ENCODE measurements around the gene MPPE1.
"Not testable (repeated sequence)": the region's sequence is repeated elsewhere in the genome, so short reads cannot be mapped to it uniquely, and the experiment has no call there.

The MPPE1 gene

GRCh38 chr18:11882636-11883035 lies 25.5 kb downstream of the MPPE1 start:
- no peak for DNase-seq

- no peak for DNase-seq
Observed at GRCh38 chr18:11880586-11881304, 27.4 kb downstream of the MPPE1 start.

- no peak for DNase-seq
Observed at GRCh38 chr18:11877497-11878135, 30.5 kb downstream of the MPPE1 start.

GRCh38 chr18:11874676-11875075 lies 33.4 kb downstream of the MPPE1 start:
- no peak for DNase-seq

- DNase-seq, result peak; percentile 23
Observed at GRCh38 chr18:11873670-11874340, 34.3 kb downstream of the MPPE1 start.

- peak; percentile 33 for DNase-seq
Observed at GRCh38 chr18:11872479-11873136, 35.5 kb downstream of the MPPE1 start.

- DNase-seq, result no peak
Observed at GRCh38 chr18:11871501-11871900, 36.6 kb downstream of the MPPE1 start.

GRCh38 chr18:11868230-11868629 lies 39.9 kb downstream of the MPPE1 start:
- peak; percentile 2 for DNase-seq

GRCh38 chr18:11866764-11867163 lies 41.4 kb downstream of the MPPE1 start:
- DNase-seq, result peak; percentile 23

GRCh38 chr18:11866329-11866728 lies 41.8 kb downstream of the MPPE1 start:
- no peak for DNase-seq

- DNase-seq, result peak; percentile 32
Observed at GRCh38 chr18:11865071-11865470, 43.0 kb downstream of the MPPE1 start.

GRCh38 chr18:11864471-11864870 lies 43.6 kb downstream of the MPPE1 start:
- peak; percentile 18 for DNase-seq

GRCh38 chr18:11862468-11863137 lies 45.5 kb downstream of the MPPE1 start:
- peak; percentile 3 for DNase-seq

GRCh38 chr18:11861583-11862288 lies 46.4 kb downstream of the MPPE1 start:
- no peak for DNase-seq

GRCh38 chr18:11860594-11861450 lies 47.3 kb downstream of the MPPE1 start:
- no peak for DNase-seq

GRCh38 chr18:11859903-11860407 lies 48.2 kb downstream of the MPPE1 start:
- no peak for DNase-seq

GRCh38 chr18:11859282-11859830 lies 48.8 kb downstream of the MPPE1 start:
- no peak for DNase-seq

- DNase-seq, result no peak
Observed at GRCh38 chr18:11857177-11857887, 50.8 kb downstream of the MPPE1 start.

GRCh38 chr18:11854554-11854953 lies 53.6 kb downstream of the MPPE1 start:
- not testable (repeated sequence) for DNase-seq

- DNase-seq, result peak; percentile 76
Observed at GRCh38 chr18:11851806-11852337, 56.2 kb downstream of the MPPE1 start.

Data from activated CD8-positive, alpha-beta memory T cell treated with anti-CD3 and anti-CD28 coated beads, Interleukin-2, amount 50 U/mL, for 48 hours (primary cell).